GM19099 (cell line): Measurements from ENCODE around the gene NFE2L1.

Experiments
- POLR2A ChIP-seq: IDR thresholded peaks from 3 replicates; pipeline ENCODE4 v1.6.1; 2011; ENCODE audit warnings: low read depth; ENCODE audit not compliant: insufficient read length; ENCODE audit errors: extremely low read depth

The NFE2L1 gene

GRCh38 chr17:48016112-48016511 is 32.0 kb upstream of the NFE2L1 start:
- no peak for TF ChIP-seq POLR2A

DNA sequence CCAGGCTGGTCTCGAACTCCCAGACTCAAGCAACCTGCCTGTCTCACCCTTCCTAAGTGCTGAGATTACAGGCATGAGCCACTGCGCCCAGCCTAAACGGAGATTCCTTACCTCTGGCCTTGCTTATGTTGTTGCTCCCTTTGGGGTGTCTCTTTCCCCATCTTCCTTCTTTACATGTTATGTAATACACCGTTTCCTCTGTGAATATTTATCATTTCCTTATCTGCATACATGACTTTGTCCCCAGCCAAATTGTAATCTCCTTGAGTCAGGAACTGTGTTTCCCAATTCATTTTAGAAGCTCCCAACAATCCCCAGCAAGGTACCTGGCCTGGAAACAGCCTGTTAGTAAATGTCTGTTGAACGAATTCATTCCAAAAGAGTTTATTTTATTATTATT is 26.2 kb upstream of the NFE2L1 start:
- TF ChIP-seq POLR2A = no peak

DNA sequence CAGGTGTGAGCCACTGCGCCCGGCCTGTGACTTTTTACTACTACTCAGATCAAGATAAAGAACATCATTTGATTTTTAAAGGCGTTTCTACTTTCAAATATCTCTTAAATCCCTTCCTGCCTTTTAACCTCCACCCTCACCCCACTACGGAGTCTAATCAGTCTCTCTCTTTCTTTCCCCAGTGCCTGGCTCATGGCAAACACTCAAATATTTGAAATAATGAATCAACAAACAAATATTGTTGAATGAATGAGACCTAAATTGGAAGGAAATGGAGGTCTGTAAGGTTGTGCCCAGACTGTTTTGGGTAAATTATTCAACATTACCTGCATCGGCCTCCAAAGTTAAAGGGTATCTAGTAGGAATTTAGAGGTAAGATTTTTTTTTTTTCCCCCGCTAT is 25.3 kb upstream of the NFE2L1 start:
- no peak for TF ChIP-seq POLR2A

DNA sequence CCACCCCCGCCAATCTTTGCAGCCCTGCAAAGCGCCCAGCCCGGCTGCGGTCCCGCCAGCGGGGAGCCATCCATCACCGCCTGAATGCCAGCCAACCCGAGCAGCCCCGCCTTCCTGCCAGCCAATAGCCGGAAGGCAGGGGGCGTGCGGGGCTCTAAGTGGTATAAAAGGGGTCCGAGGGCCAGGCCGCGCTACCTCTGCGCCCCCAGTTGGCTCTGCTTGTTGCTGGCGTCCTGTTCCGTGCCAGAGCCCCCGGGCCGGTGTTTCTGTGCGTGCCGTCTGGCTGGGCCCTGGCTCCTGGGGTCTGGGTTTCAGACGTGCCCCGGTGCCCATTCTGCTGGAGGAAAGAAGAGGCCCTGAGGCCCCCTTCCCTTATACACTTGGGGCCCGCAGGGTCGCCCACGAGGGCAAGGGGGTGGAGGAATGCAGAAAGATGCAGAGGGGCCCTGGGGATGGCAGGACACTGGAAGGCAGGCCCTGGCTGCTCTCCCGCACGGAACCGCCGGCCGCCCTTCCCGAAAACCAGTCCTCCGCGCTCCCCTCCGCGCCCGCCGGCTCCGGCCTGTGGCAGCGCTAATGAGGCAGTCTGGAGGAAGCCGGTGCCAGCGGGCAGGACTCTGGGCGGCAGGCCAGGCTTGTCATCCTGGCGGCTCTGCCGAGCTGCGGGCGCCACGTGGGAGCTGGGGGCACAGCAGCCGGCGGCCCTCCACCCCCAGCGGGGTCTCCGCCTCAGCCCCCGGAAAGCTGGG is 24.6 kb upstream of the NFE2L1 start:
- no peak for TF ChIP-seq POLR2A

DNA sequence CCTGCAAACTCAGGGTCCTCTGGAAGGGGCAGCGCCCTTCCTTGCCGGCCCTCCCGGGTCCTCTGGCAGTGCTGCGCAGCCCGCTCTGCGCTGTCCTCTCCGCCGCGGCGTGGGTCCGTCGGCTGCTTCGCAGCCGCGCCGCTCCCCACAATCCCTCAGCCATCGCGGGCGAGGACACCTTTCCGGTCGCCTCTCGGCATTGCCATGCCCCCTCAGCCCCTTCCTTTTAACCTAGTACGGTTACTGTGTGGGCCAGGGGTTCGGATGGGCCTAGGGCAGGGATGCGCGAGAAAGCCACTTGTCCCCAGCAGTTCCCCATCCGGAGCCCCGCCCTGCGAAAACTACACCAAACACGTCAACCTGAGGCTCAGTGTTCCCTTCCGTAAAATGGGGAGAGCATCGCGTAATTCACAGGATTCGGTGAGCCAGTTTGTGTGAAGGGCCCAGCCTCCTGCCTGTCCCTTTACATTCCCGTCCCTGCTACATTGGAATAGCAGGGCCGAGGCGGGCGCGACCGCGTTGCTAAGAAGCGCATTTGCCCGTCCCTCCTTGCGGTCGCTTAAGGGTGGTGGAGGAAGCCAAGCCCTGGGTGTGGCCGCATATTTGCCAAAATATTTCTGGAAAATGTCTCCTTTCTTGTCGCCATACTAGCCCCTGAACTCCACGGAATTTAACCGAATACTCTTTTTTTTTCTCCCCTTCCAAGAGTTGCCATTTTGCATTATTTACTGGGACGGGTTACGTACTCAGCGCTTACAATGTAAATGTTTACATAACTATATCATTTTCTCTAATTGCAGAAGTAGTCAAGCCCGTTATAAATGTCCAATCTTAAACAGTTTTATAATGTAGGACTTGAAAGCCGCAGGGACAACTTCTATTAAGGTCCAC is 23.8 kb upstream of the NFE2L1 start:
- no peak for TF ChIP-seq POLR2A

- no peak for TF ChIP-seq POLR2A
Observed at GRCh38 chr17:48025040-48025903, 22.9 kb upstream of the NFE2L1 start.

DNA sequence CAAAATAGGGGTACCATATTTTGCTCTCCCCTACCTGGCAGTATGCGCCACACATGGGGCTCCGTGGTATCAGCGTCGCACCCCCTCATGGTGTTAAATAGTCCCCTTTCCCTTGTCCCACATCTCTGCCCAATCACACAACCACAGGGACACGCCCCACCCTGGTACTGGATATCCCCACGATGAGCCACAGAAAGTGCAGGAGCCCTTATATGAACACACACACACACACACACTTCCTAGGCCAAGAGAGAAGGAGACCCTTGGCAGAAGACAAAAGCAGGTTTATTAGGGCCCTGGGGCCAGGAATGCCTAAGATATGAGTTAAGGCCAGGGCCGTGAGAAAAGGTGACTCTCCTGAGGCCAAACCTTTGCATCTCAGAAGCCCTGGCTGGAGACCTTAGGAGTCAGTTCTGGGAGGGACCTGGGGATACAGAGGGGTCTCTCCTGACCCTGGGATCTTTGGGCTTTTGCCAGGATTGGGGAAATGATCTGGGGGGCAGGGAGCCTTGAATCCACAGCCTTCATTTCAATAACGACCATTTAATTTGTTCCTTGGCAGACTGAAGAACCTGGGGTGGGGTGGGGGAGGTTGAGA is 22.2 kb upstream of the NFE2L1 start:
- TF ChIP-seq POLR2A = no peak

GRCh38 chr17:48026502-48027321 is 21.4 kb upstream of the NFE2L1 start:
- no peak for TF ChIP-seq POLR2A

DNA sequence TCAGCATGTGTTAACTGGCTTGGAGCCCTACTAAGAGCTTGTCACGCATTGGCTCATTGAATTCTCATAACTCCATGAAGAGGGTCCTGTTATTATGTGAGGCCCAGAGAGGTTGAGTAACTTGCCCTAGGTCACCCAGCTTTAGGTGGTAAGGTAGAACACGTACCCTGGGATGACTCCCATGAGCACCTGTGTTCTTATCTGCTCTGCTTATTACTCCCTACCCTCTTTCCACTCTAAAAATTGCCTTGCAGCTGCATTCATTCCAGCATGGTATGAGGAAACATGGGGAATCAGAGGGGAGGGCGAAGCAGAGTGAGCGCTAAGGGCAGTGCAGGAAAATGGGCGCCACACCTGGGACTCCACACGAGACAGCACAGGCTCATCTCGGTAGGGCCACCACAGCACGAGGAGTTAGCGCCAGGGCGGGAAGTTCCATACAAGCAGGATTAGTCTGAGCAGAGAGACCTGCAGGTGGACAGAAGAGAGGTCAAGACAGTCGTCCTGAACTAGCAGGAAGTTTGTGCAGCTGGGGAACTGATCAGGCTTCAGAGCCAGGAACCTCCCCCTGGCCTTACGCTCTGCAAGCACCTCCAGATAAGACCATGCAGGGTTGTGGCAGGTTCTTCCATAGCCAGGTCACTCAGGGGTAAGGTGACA is 20.7 kb upstream of the NFE2L1 start:
- no peak for TF ChIP-seq POLR2A

GRCh38 chr17:48028736-48029135 is 19.4 kb upstream of the NFE2L1 start:
- no peak for TF ChIP-seq POLR2A

DNA sequence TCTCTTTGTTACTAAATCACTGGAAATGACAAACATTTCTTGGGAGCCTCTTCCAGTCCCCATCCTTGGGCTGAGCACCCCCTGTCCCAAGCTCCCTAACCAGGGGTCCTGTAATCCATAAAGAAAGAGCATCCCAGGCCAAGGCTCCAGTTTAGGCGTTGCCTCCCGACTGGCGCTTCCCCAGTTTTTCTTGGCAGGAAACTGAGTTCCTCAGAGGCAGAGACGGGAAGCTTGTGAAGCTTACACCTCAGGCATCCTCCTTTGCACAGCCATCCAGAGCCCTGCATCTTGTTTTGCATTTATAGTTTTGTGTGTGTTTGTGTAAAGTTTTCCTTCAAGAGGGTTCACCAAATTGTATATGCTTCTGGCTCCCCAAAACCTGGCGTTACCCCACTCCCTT is 17.6 kb upstream of the NFE2L1 start:
- TF ChIP-seq POLR2A = no peak

DNA sequence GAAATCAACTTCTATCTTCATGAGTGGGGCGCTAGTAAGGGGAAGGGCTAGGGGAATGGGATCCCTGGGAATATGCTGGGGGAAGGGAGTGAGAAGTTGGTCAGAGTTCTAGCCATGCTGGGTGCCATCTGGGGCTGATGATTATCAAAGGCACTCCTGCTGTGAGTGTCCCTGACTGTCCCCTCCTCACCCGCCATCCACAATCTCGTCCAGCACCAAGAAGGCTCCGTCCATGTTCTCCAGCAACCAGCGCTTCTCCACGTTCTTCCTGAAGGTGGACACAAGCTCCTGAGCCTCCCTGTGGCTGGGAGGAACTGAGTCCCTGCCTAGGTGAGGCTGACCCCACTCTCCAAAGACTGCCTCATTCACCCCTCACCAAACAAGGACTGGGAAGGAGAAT is 16.2 kb upstream of the NFE2L1 start:
- TF ChIP-seq POLR2A = no peak

DNA sequence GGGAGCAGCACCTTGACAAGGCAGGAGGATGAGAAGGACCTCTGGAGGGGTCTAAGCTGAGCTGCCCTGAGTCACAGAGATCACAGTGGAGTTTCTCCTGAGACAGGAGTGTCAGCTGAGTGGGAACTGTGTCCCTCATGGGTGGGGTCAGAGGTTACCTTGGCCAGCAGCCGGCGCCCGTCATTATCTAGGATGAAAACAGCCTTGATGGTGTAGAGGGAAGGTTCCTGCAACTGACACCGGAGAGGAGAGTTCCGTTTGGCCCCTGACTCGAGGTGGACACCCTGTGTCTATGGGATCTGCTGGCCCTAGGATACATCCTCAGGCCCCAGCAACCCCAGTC is 11.5 kb upstream of the NFE2L1 start:
- no peak for TF ChIP-seq POLR2A
